ENCODE results near the gene SNPH.
"Not testable (repeated sequence)": the region's sequence is repeated elsewhere in the genome, so short reads cannot be mapped to it uniquely, and the experiment has no call there.

SNPH gene, protein sequence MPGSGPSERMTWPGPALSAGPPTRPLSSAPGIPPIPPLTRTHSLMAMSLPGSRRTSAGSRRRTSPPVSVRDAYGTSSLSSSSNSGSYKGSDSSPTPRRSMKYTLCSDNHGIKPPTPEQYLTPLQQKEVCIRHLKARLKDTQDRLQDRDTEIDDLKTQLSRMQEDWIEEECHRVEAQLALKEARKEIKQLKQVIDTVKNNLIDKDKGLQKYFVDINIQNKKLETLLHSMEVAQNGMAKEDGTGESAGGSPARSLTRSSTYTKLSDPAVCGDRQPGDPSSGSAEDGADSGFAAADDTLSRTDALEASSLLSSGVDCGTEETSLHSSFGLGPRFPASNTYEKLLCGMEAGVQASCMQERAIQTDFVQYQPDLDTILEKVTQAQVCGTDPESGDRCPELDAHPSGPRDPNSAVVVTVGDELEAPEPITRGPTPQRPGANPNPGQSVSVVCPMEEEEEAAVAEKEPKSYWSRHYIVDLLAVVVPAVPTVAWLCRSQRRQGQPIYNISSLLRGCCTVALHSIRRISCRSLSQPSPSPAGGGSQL

GRCh38 chr20:1266167-1266973, at the start of gene SNPH:
SNPH (plus strand) TSS chr20:1266294; CDS start chr20:1296240, 29,946 bp downstream.
- TF ChIP-seq, protein P1, sequence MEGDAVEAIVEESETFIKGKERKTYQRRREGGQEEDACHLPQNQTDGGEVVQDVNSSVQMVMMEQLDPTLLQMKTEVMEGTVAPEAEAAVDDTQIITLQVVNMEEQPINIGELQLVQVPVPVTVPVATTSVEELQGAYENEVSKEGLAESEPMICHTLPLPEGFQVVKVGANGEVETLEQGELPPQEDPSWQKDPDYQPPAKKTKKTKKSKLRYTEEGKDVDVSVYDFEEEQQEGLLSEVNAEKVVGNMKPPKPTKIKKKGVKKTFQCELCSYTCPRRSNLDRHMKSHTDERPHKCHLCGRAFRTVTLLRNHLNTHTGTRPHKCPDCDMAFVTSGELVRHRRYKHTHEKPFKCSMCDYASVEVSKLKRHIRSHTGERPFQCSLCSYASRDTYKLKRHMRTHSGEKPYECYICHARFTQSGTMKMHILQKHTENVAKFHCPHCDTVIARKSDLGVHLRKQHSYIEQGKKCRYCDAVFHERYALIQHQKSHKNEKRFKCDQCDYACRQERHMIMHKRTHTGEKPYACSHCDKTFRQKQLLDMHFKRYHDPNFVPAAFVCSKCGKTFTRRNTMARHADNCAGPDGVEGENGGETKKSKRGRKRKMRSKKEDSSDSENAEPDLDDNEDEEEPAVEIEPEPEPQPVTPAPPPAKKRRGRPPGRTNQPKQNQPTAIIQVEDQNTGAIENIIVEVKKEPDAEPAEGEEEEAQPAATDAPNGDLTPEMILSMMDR (IDR thresholded peaks at IDR 0.05; ENCODE audit: low read depth, low read length), result no peak
- peak; percentile 75 to 82 for DNase-seq (ENCODE audit: low read depth in 2 of 2)
- peak within 1 kb of the TSS; percentile 64 to 76 for H3K4me3 ChIP-seq (replicated peaks in 1 of 2; ENCODE audit: low read depth in 2 of 2, low read length in 2 of 2)

DNA sequence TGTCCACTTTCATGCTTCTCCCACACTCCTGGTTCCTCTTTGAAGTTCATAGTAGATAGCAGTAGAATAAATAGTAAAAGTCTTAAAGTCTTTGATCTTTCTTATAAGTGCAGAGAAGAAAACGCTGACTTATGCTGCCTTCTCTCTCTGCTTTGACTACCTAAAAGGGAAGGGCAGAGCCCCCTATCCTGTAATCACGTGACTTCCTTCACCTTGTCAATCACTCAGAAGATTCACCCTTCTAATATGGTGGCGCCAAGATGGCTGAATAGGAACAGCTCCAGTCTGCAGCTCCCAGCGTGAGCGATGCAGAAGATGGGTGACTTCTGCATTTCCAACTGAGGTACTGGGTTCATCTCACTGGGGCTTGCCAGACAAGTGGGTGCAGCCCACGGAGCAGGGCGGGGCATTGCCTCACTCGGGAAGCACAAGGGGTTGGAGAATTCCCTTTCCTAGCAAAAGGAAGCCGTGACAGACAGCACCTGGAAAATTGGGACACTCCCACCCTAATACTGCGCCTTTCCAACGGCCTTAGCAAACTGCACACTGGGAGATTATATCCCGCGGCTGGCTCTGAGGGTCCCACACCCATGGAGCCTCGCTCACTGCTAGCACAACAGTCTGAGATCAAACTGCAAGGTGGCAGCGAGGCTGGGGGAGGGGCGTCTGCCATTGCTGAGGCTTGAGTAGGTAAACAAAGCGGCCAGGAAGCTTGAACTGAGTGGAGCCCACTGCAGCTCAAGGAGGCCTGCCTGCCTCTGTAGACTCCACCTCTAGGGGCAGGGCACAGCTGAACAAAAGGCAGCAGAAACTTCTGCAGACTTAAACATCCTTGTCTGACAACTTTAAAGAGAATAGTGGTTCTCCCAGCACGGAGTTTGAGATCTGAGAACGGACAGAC, 49.3 kb upstream of the SNPH start:
- H3K4me3 ChIP-seq (replicated peaks in 1 of 2; ENCODE audit: low read depth in 2 of 2, low read length in 2 of 2); DNase-seq (ENCODE audit: low read depth in 2 of 2): not testable (repeated sequence)

- DNase-seq (ENCODE audit: low read depth in 2 of 2), result peak in 1 of 2 donors; percentile 10
- not testable (repeated sequence) for H3K4me3 ChIP-seq (replicated peaks in 1 of 2; ENCODE audit: low read depth in 2 of 2, low read length in 2 of 2)
Observed at GRCh38 chr20:1222750-1223149, 43.3 kb upstream of the SNPH start.

DNA sequence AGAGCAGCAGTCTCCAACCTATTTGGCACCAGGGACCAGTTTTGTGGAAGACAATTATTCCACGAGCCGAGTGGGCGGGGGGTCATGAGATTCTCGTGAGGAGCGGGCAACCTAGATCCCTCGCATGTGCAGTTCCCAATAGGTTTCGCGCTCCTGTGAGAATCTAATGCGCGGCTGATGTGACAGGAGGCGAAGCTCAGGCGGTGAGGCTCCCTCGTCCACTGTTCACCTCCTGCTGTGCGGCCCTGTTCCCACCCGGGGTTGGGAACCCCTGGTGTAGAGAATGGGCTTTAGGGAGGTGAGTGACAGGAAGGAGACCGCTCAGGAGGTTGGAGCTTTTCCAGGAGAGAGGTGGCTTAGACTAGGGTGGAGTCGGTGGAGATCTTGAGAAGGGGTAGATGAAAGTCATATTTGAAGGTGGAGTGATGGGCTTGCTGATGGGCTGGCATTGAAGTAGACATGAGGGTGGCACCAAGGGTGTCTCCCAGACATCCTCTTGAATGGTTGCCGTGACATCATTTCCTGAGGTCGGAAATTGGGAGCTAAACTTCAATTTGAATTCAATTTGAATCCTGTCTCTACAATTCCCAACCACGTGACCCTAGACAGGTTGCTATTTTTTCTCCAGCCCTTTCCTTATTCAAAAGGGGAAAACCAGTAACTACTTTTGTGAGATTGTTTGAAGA, 41.7 kb upstream of the SNPH start:
- DNase-seq (ENCODE audit: low read depth in 2 of 2), result no peak
- TF ChIP-seq, protein P1 (IDR thresholded peaks at IDR 0.05; ENCODE audit: low read depth, low read length), result no peak
- H3K4me3 ChIP-seq (replicated peaks in 1 of 2; ENCODE audit: low read depth in 2 of 2, low read length in 2 of 2), result no peak overlapping the region

- TF ChIP-seq, protein P1 (IDR thresholded peaks at IDR 0.05; ENCODE audit: low read depth, low read length), result no peak
Observed at GRCh38 chr20:1225263-1225782, 40.8 kb upstream of the SNPH start.

DNA sequence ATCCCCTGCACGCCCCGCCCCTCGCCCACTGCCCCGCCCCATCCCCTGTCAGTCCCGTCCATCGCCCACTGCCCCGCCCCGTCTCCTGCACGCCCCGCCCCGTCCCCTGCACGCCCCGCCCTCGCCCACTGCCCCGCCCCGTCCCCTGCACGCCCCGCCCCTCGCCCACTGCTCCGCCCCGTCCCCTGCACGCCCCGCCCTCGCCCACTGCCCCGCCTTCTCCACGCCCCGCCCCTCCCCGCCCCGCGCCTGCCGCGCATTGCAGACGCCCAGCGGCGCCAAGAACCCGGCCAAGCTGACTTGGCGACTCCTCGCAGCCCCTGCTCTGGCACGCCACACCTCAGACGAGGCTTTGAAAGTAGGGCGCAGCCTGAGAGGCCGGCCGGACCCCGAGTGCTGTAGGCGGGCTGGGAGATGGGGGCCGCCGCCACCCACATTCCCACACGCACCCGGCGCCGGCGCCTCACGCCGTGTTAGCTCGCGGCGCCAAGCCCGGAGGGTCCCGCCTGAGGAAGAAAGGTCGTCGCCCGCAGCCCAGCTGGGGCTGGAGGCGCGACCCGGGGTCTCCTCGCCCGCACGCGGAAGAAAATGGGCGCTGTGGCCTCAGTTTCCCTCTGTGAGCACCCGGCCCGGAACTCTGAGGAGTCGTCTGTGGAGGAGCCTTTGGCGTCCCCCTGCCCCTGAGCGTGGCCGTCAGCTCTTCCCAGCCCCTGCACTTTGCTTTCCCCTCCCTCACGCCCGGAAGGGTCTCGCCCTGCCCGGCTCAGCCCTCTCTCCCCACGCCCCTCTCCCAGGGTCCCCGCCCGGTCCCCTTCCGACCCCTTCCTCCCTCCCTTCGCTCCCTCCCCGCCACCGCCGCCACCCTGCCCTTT, 40.1 kb upstream of the SNPH start, which contains the start of gene RAD21L1:
TSS of gene RAD21L1 (plus strand) at position 262 of the 872 bp plus-strand sequence. CDS start 2,410 bp downstream, outside the sequence.
- TF ChIP-seq, protein P1 (IDR thresholded peaks at IDR 0.05; ENCODE audit: low read depth, low read length), result no peak
- DNase-seq (ENCODE audit: low read depth in 2 of 2), result peak; percentile 79 to 86
- peak within 1 kb of the TSS; percentile 62 to 67 for H3K4me3 ChIP-seq (replicated peaks in 1 of 2; ENCODE audit: low read depth in 2 of 2, low read length in 2 of 2)

More at GRCh38 chr20:1225263-1225782, 40.8 kb upstream of the SNPH start:
- peak in 1 of 2 donors; percentile 8 for DNase-seq (ENCODE audit: low read depth in 2 of 2)
- peak overlapping the region; percentile 42 to 52 for H3K4me3 ChIP-seq (replicated peaks in 1 of 2; ENCODE audit: low read depth in 2 of 2, low read length in 2 of 2)

Data from cardiac fibroblast (primary cell).